ENCODE results near the gene PKP4.
A peak's percentile ranks its signal among the peaks of the same experiment; 100 is the strongest.

Gene PKP4

GRCh38 chr2:158546412-158547144 is 89.8 kb downstream of the PKP4 start:
- DNase-seq: peak; percentile 9

DNA sequence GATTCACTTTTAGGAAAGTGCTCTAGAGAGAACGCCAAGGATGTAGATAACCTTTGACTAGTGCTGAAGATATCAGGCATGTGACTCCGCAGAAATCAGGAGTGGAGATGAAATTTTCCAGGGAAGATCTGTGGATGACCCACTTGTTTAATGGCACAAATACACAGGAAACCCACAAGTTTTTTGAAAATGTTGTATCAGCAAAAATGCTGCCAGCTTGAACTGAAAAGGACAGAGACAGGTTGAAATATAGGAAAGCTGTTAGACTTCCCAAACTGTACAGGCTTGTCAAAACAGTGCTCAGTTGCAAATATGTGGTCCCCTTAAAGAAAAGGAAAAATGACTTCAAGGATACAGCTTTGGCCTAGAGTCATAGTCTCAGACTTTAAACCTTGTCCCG is 96.5 kb downstream of the PKP4 start:
- DNase-seq: no peak

DNA sequence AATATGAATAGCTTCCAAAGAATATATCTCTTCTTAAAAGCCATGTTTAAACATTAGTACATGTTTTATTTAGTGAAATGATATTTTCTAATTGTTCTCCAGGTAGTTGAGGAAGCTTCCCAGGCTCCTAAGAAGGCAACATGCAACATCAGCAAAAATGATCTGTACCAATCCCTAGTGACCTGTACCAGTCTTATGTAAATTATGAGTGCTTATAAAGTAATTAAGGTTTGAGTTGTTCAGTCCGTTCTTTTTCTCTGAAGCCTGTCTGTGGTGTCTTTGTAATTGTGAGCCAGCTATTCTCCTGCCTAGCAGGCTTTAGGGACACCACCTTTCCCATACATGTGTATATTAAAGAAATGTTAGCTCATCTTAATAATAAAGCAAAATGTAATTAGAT is 98.2 kb downstream of the PKP4 start:
- no peak for DNase-seq

GRCh38 chr2:158556124-158556523 is 99.4 kb downstream of the PKP4 start:
- no peak for DNase-seq

DNA sequence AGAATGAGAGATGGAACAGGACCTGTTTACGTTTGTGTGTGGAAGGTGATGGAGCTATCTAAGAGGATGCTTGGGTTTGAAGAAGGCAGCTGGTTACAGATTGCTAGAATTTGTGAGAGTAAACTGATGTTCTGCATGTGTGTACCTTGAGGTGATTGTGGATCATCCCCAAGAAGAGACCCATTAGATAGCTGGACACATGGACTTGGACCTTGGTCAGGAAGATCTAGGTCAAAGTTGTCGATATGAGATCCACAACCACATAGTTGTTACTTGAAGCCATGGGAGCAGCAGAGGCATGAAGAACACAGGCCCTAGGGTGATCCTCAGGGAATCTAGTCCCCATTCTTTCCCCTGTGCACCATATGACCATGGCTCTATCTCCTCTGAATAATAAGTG is 101.0 kb downstream of the PKP4 start:
- DNase-seq: no peak

GRCh38 chr2:158559252-158559651 is 102.5 kb downstream of the PKP4 start:
- no peak for DNase-seq

GRCh38 chr2:158560259-158560658 is 103.5 kb downstream of the PKP4 start:
- no peak for DNase-seq

- DNase-seq: no peak
Measured at GRCh38 chr2:158561054-158561453, 104.3 kb downstream of the PKP4 start.

DNA sequence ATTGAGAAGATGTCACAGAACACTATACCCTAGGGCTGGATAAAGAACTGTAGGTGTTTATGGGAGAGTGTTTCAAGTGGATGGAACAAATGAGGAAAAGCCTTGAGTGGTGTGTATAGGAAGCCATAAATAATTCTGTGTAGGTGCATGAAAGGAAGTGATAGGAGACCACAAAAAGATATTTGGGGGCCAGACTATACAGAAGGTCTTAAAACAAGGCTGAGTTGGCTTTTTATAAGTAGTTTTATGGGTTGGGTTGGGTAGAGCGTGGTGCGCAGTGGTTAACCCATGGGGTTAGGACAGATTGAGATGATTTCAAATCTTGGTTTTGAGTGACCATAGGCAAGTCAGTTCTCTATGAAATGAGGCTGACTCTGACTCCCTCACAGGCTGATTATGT is 110.5 kb downstream of the PKP4 start:
- no peak for DNase-seq

DNA sequence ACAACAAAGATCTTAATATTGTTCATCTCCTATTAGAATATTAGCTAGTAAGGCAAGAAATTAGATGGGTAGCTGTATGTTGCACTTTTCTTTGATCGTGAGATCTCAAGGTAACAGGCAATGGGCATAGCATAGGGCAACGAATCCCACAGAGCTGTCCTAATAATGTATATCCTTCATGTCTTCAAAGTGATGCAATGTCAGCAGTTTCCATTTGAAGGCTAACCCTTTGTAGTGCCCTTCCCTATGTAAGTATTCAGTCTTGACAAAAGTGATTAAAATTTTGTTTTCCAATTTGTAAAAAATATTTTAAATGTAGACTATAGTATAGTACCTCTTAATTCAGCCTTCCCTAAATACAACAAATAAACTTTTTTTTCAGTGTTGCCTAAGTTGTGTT is 112.5 kb downstream of the PKP4 start:
- DNase-seq: no peak

DNA sequence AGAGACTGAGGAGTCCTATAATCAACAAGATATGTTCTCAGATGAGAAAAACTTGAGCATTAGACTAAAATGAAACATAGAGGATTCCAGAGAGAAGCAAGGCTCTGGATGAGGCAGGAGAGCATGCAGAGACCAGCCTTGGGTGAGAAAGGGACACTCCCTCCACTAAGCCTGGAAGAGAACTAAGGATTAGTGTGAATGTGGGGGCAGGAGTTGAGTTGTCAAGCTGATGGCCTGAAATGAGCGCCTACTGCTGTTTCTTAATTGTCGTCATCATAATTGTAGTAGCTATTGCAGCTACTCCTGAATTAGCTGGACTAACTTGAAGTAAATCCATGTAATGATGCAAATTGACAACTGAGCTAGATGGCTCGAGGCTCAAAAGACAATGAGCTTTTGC is 114.1 kb downstream of the PKP4 start:
- no peak for DNase-seq

DNA sequence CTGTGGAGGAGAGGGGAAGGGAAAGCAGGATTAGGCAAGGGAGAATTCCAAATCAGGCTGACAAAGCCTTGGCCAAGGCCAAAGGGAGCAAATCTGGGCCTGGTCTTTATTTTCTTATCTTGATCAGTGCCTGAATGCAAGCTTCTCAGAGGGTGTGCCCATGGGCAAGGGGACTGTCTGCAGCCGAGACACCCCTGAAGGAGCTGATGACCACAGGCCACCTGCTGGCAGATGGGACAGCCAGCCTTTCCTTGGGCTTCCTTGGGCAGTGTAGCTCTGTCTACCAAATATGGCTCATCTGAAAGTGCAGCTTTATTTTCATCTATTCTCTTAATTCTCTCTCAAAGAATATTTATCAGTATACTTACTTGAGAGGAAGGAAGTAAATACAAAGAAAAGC is 117.0 kb downstream of the PKP4 start:
- no peak for DNase-seq

GRCh38 chr2:158575051-158575635 is 118.4 kb downstream of the PKP4 start:
- DNase-seq: no peak

DNA sequence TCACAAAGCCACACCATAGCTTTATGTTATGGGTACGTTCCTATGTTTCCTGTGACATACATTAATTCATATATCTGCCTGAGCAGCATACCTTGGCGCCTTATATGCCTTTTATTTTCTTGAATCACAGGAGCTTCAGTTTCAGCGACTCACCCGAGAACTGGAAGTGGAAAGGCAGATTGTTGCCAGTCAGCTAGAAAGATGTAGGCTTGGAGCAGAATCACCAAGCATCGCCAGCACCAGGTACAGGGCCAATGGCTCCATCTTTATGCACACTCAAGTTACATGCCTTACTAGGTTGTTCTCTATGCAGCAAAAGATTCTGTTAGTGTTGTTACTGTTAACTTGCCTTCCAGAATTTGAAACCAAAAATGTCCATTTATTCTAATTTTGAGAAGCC is 120.4 kb downstream of the PKP4 start:
- DNase-seq: no peak

- no peak for DNase-seq
Measured at GRCh38 chr2:158578703-158579330, 122.1 kb downstream of the PKP4 start.

- DNase-seq: no peak
Measured at GRCh38 chr2:158579928-158580327, 123.2 kb downstream of the PKP4 start.

GRCh38 chr2:158580760-158581159 is 124.0 kb downstream of the PKP4 start:
- DNase-seq: peak; percentile 18

GRCh38 chr2:158582670-158583069 is 125.9 kb downstream of the PKP4 start:
- DNase-seq: no peak

- DNase-seq: no peak
Measured at GRCh38 chr2:158583923-158584322, 127.2 kb downstream of the PKP4 start.

DNA sequence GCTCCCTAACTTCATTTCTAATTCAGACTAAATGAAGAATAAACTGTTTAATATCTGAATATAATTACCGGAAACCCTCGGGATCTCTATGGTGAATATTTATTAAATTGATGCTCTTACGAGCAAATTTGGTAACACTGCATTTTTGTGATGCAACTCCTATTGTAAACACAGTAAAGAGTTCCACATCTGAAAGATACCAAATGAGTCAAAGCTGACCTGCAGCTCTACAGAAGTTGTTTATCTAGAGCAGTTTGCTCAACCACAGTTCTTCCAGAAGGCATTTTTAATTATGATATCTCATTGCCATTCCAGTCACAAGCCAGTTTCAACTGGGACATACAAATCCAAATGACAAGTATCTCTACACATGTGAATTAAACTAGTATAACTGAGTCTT is 129.7 kb downstream of the PKP4 start:
- no peak for DNase-seq

GRCh38 chr2:158589303-158589702 is 132.6 kb downstream of the PKP4 start:
- no peak for DNase-seq

DNA sequence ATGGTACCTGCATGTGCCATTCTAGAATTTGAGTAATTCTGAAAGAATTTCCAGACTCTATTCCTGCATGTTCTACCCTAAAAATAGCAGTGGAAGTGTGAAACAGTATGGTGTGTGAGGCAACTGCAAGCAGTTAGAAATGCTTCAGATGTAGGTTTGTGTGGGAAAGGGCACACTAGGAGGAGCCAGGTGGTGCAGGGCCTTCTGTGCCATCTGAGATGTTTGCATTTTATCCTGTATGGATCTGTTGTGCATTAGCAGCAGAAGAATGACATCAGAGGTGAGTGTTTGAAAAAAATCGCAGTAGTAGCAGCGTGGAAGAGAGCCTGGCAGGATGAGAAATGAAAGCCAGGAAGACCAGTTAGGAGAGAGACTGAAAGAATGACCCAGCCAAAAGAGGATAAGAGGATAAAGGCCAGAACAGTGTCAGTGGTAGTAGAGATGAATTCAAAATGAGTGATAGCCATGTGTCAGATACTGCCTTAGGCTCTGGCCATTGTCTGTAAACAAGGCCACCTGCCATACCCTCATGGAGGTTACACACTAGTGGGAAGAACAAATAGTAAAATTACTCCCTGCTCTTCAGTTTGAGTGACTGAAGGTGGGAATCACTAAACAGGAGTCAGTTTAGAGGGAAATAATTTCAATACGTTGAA is 142.2 kb downstream of the PKP4 start:
- DNase-seq: no peak

DNA sequence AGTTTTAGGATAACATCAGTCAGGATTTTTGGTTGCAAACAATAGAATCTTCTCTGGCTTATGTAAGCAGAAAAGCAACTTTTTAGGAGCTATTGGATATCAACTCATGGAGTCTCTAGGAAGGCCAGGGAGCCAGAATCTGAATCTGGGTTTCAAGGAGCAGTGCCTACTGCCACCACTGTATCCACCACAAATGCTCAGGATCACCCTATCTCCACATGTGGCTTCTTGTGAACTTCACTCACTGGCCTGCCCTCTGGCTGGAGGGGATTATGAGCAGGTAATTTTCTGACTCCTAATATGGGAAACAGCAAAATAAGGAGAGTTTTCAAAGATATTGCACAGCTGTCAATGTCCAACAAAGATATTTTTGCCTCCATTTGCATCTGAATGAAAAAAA is 142.9 kb downstream of the PKP4 start:
- DNase-seq: no peak
